GM23248 (cell line): ENCODE results near the gene TMEM248. TPM values are rescaled to one million over a fixed set of nuclear protein-coding genes. Genes with fewer than 3 reads are reported as not detected.
"Not testable (repeated sequence)": the region's sequence is repeated elsewhere in the genome, so short reads cannot be mapped to it uniquely, and the experiment has no call there.

Experiments used
- DNase-seq: peaks from one replicate; pipeline ENCODE4 v3.0.0-alpha.2; 2015
- H2AFZ ChIP-seq: fragments of 200-600 bp; sonication (generic); 2 replicates; pipeline ENCODE4 v1.6.1; 2016; ENCODE audit warnings: antibody characterized with exemption
- H3F3A ChIP-seq: fragments of 200-600 bp; sonication (generic); 2 replicates; pipeline ENCODE4 v1.6.1; 2016; ENCODE audit warnings: mild to moderate bottlenecking, antibody characterized with exemption, mixed run types; ENCODE audit not compliant: insufficient read depth
- H3K27ac ChIP-seq: fragments of 200-600 bp; sonication (generic); 2 replicates; pipeline ENCODE4 v1.5.1; 2016; ENCODE audit warnings: mild to moderate bottlenecking
- H3K27me3 ChIP-seq: fragments of 200-600 bp; sonication (generic); replicated peaks from 2 replicates; pipeline ENCODE4 v1.6.1; 2016; ENCODE audit warnings: mild to moderate bottlenecking; ENCODE audit not compliant: insufficient read depth
- H3K36me3 ChIP-seq: fragments of 200-600 bp; sonication (generic); 2 replicates; pipeline ENCODE4 v1.6.1; 2016; ENCODE audit warnings: low read depth, mild to moderate bottlenecking
- H3K4me1 ChIP-seq: fragments of 200-600 bp; sonication (generic); 2 replicates; pipeline ENCODE4 v1.6.1; 2016; ENCODE audit warnings: mild to moderate bottlenecking; ENCODE audit not compliant: insufficient read depth
- H3K4me2 ChIP-seq: fragments of 200-600 bp; sonication (generic); one replicate; pipeline ENCODE4 v1.6.1; 2016; ENCODE audit warnings: mild to moderate bottlenecking; ENCODE audit not compliant: unreplicated experiment
- H3K4me3 ChIP-seq: fragments of 200-600 bp; sonication (generic); 2 replicates; pipeline ENCODE4 v1.5.1; 2016; ENCODE audit warnings: mild to moderate bottlenecking
- H3K79me2 ChIP-seq: fragments of 200-600 bp; sonication (generic); 2 replicates; pipeline ENCODE4 v1.6.1; 2016; ENCODE audit warnings: mild to moderate bottlenecking; ENCODE audit not compliant: insufficient read depth
- H3K9ac ChIP-seq: fragments of 200-600 bp; sonication (generic); 2 replicates; pipeline ENCODE4 v1.6.1; 2016; ENCODE audit warnings: mild to moderate bottlenecking
- H3K9me2 ChIP-seq: fragments of 200-600 bp; sonication (generic); 2 replicates; pipeline ENCODE4 v1.6.1; 2016; ENCODE audit warnings: mixed run types, mild to moderate bottlenecking, moderate library complexity; ENCODE audit not compliant: insufficient read depth
- H3K9me3 ChIP-seq: fragments of 200-600 bp; sonication (generic); one replicate; pipeline ENCODE4 v1.6.1; 2017; ENCODE audit warnings: low read depth
- H4K20me1 ChIP-seq: fragments of 200-600 bp; sonication (generic); 2 replicates; pipeline ENCODE4 v1.6.0; 2016; ENCODE audit not compliant: insufficient read depth
- EZH2 ChIP-seq: fragments of 200-600 bp; sonication (generic); IDR thresholded peaks from 2 replicates; pipeline ENCODE4 v1.6.1; 2018; ENCODE audit warnings: antibody characterized with exemption, mild to moderate bottlenecking; ENCODE audit not compliant: insufficient read depth, poor library complexity, severe bottlenecking
- EZH2phosphoT487 ChIP-seq: fragments of 200-600 bp; sonication (generic); IDR thresholded peaks from 2 replicates; pipeline ENCODE4 v1.6.1; 2018; ENCODE audit warnings: antibody characterized with exemption, moderate library complexity, mild to moderate bottlenecking, low read depth; ENCODE audit not compliant: insufficient read depth
- WGBS, 2 experiments: methylation state at CpG; one replicate each; pipeline ENCODE4 v1.1.6; 2015 to 2017; ENCODE audit warnings: low lambda C conversion rate in 2 of 2, low coverage in 1 of 2; ENCODE audit errors: missing lambda C conversion rate in 2 of 2; 5-methylcytosine and 5-hydroxymethylcytosine counted together
- in situ Hi-C: fragments of 300-500 bp; cut with MboI; formaldehyde crosslinking; loops from 2 replicates; pipeline ENCODE4 v1.15.0; 2020
- polyA plus RNA-seq: library from polyadenylated mRNA; unstranded; fragments of >200 nt; fragmentation: Nextera tagmentation; extraction: Ambion mirVana; gene quantifications from 2 replicates; pipeline ENCODE4 v1.2.1, GENCODE V29; 2016
- total RNA-seq: library from RNA; depleted of rRNA; stranded (reverse); fragments of >200 nt; shearing (Covaris generic); gene quantifications from 2 replicates; pipeline ENCODE4 v1.2.3, GENCODE V29; 2014; rRNA removed

TMEM248 gene
- 101 and 113 TPM in 2 replicates for total RNA-seq
- polyA plus RNA-seq = 98.0 and 105 TPM in 2 replicates

GRCh38 chr7:66920769-66921395 lies at the start of gene TMEM248:
Gene TMEM248 (plus strand): TSS chr7:66921225. CDS start chr7:66941866, 20,641 bp downstream.
- Histone ChIP-seq H3K36me3 (no peaks in the 10 kb centered on the region; the same call in 1 of the 2 replicates), H3K4me2 (peak within 1 kb of the TSS; percentile 89), H2AFZ (peak within 1 kb of the TSS; percentile 90), H3K4me3 (peak within 1 kb of the TSS; percentile 98), H3K9me2 (no peaks in the 10 kb centered on the region), H3K4me1 (peaks cover 9% of the 10 kb centered on the region; the same call in 1 of the 2 replicates), H3F3A (peaks cover 11% of the 10 kb centered on the region; the same call in 1 of the 2 replicates), H3K27ac (peak within 1 kb of the TSS; percentile 70), H4K20me1 (no peaks in the 10 kb centered on the region), H3K9me3 (no peaks in the 10 kb centered on the region), H3K9ac (peak within 1 kb of the TSS; percentile 98), H3K79me2 (peaks cover 46% of the 10 kb centered on the region), H3K27me3 (no peaks in the 10 kb centered on the region)
- 1% methylated on average over 60 to 61 of the region's 67 CpGs for WGBS, 2 experiments
- DNase-seq = peak; percentile 94
- TF ChIP-seq EZH2phosphoT487 = no peak
- TF ChIP-seq EZH2 = no peak
- in situ Hi-C loops = no loop called here

- WGBS, 2 experiments = 84 to 86% methylated on average over 3 of the region's 3 CpGs
- no peak overlapping the region for H2AFZ ChIP-seq
Measured at GRCh38 chr7:66873476-66873875, 47.5 kb upstream of the TMEM248 start.

DNA sequence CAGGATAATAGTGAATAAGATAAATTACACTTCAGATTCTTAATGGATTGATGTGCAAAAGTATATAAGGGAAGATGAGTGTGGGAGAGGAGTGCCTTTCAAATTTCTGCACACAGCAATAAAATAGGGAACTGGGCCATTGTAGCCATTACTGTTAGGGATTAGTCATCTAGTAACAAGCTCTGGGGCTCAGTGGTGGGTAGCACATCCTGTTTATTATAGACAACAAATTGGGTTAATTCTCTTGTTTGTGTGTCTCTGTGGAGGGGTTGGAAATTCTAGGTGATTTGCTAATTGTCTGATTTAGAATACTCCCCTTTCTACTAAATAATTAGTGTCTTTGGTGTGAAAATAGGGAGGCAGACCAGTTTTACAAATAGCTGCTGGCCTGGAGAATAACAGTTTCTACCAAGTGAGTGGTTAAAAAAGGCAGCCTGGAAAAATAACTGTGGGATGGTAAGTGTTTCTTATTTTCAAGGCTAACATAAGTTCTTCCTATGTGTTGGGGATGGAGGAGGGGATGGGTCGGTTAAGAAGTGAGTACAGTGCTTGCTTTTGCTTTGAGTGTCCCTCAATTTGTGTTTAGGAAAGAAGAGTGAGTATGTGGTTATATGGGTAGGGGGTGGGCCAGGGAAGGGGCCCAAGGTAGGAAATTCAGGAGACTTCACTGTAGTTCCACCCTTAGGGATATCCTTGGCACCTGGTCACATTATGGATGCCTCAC lies 43.3 kb upstream of the TMEM248 start:
- H3K27ac ChIP-seq = no peak overlapping the region

More at GRCh38 chr7:66873476-66873875, 47.5 kb upstream of the TMEM248 start:
- Histone ChIP-seq H3K9me3 (no peaks in the 10 kb centered on the region), H3K79me2 (no peaks in the 10 kb centered on the region), H3K9me2 (no peaks in the 10 kb centered on the region), H3K4me1 (peaks cover 6% of the 10 kb centered on the region; the same call in 1 of the 2 replicates), H3K27ac (no peak overlapping the region), H3F3A (no peaks in the 10 kb centered on the region), H3K4me2 (no peak overlapping the region), H3K4me3 (no peak overlapping the region), H3K36me3 (no peaks in the 10 kb centered on the region), H3K9ac (no peak overlapping the region), H4K20me1 (no peaks in the 10 kb centered on the region), H3K27me3 (no peaks in the 10 kb centered on the region)
- no peak for TF ChIP-seq EZH2phosphoT487
- TF ChIP-seq EZH2 = no peak
- in situ Hi-C loops = no loop called here
- no peak for DNase-seq

DNA sequence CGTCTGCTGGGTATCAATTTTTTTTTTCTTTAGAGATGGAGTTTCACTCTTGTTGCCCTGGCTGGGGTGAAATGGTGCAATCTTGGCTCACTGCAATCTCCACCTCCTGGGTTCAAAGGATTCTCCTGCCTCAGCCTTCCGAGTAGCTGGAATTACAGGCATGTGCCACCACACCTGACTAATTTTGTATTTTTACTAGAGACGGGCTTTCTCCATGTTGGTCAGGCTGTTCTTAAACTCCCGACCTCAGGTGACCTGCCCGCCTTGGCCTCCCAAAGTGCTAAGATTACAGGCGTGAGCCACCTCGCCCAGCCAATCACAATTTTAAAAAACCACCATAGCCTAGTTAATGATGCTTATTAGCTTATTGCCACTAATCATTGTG lies 42.7 kb upstream of the TMEM248 start:
- H3K4me2 ChIP-seq, H3K79me2 ChIP-seq, H3K4me1 ChIP-seq, H3K36me3 ChIP-seq, H3K9ac ChIP-seq, H4K20me1 ChIP-seq, H3F3A ChIP-seq, DNase-seq, H2AFZ ChIP-seq, H3K27ac ChIP-seq, in situ Hi-C loops, H3K9me3 ChIP-seq, H3K4me3 ChIP-seq, H3K9me2 ChIP-seq, H3K27me3 ChIP-seq: not testable (repeated sequence)
- WGBS, 2 experiments = 81 to 82% methylated on average over 7 of the region's 7 CpGs

More for the DNA sequence above, 43.3 kb upstream of the TMEM248 start:
- H3K79me2 ChIP-seq = no peaks in the 10 kb centered on the region
- no peak overlapping the region for H3K4me2 ChIP-seq
- H3K36me3 ChIP-seq = no peaks in the 10 kb centered on the region
- H3K4me3 ChIP-seq = no peak overlapping the region
- no peaks in the 10 kb centered on the region for H3K27me3 ChIP-seq
- no peak overlapping the region for H3K9ac ChIP-seq
- in situ Hi-C loops = no loop called here
- no peaks in the 10 kb centered on the region for H3F3A ChIP-seq
- peak; percentile 44 for DNase-seq
- 93% methylated on average over 1 of the region's 1 CpG for WGBS, 2 experiments
- no peaks in the 10 kb centered on the region for H3K9me2 ChIP-seq
- no peak overlapping the region for H2AFZ ChIP-seq
- H4K20me1 ChIP-seq = no peaks in the 10 kb centered on the region
- peaks cover 6% of the 10 kb centered on the region; the same call in 1 of the 2 replicates for H3K4me1 ChIP-seq
- TF ChIP-seq EZH2 (no peak), EZH2phosphoT487 (no peak)
- no peaks in the 10 kb centered on the region for H3K9me3 ChIP-seq
